Coronary artery (tissue), 2 donors: Measurements from ENCODE around the gene PLA2G4E.

Experiments
- DNase-seq: peaks from one replicate; pipeline ENCODE4 v3.0.0-alpha.2; 2017; ENCODE audit warnings: low spot score
- H3K27ac ChIP-seq, 2 donors: fragments of 200-600 bp; sonication (generic); one replicate each; pipeline ENCODE4 v1.5.1; 2016 to 2019
- H3K4me3 ChIP-seq: fragments of 200-600 bp; sonication (generic); 2 replicates; pipeline ENCODE4 v1.5.1; 2016; ENCODE audit warnings: mild to moderate bottlenecking, moderate library complexity
- CTCF ChIP-seq: fragments of 200-600 bp; sonication (generic); IDR thresholded peaks from one replicate; pipeline ENCODE4 v1.5.1; 2019; ENCODE audit warnings: antibody characterized with exemption

PLA2G4E gene

GRCh38 chr15:42018306-42019224, 2.3 kb downstream of the PLA2G4E start:
- H3K4me3 ChIP-seq: no peak overlapping the region
- no peak overlapping the region for H3K27ac ChIP-seq
- TF ChIP-seq CTCF: no peak
- no peak for DNase-seq

DNA sequence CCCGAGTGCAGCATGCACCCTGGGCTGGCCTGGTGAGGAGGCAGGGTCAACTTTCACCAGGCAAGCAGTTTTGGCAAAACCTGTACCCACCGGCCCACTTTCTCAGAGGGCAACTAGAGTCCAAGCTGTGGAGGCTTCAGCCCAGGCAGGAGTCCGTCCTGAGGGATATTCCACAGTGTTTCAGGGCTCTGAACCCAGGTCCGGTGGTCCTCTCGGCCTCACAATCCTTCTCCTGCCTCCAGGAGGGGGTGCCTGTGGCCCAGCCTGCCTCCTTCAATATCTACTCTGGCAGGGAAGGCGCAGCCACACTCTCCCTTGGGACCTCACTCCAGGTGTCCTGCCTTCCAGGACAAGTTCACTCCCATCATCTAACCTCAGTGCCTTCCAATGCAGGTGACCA, 3.9 kb downstream of the PLA2G4E start:
- no peak overlapping the region for H3K4me3 ChIP-seq
- DNase-seq: no peak
- H3K27ac ChIP-seq: no peak overlapping the region
- no peak for TF ChIP-seq CTCF

GRCh38 chr15:42014406-42014805, 6.4 kb downstream of the PLA2G4E start:
- no peak for DNase-seq

GRCh38 chr15:42012928-42013482, 7.8 kb downstream of the PLA2G4E start:
- no peak for DNase-seq
- TF ChIP-seq CTCF: no peak
- H3K4me3 ChIP-seq: no peak overlapping the region
- no peak overlapping the region for H3K27ac ChIP-seq

More at GRCh38 chr15:42014406-42014805, 6.4 kb downstream of the PLA2G4E start:
- Histone ChIP-seq H3K27ac (no peak overlapping the region), H3K4me3 (no peak overlapping the region)
- no peak for TF ChIP-seq CTCF

GRCh38 chr15:42012241-42012640, 8.6 kb downstream of the PLA2G4E start:
- DNase-seq: no peak
- Histone ChIP-seq H3K27ac (no peak overlapping the region), H3K4me3 (no peak overlapping the region)
- TF ChIP-seq CTCF: no peak

DNA sequence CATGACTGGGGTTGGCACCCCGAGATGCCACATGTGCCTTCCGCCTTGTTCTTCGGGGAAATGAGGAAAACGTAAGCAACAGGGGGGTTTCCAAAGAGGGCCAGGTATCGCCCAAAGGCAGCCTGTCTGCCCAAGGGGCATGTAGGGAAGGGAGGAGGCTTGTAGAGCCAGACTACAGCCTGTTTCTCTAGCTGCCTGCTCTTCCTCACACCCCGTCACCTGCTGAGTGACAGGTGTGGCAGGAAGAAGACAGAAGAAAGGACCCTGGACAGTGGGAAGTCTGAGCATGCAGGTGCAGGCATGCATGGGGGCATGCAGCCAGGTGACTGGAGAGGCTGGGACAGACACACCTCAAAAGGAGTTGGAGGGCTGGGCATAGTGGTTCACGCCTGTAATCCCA, 9.8 kb downstream of the PLA2G4E start:
- DNase-seq: no peak
- no peak overlapping the region for H3K4me3 ChIP-seq
- TF ChIP-seq CTCF: no peak
- no peak overlapping the region for H3K27ac ChIP-seq

GRCh38 chr15:42010434-42010833, 10.4 kb downstream of the PLA2G4E start:
- DNase-seq: no peak
- no peak for TF ChIP-seq CTCF
- Histone ChIP-seq H3K4me3 (no peak overlapping the region), H3K27ac (no peak overlapping the region)
